22Rv1 (cell line): Measurements from ENCODE around the gene BCL2L11.

Source experiments
- ZFX ChIP-seq: fragments of 450-650 bp; IDR thresholded peaks from 2 replicates; pipeline ENCODE4 v1.6.1; 2017; ENCODE audit warnings: antibody characterized with exemption, borderline replicate concordance
- TF ChIP-seq, protein P1 (sequence below): fragments of 450-650 bp; IDR thresholded peaks from 2 replicates; pipeline ENCODE4 v1.5.1; 2017; ENCODE audit warnings: mild to moderate bottlenecking

GRCh38 chr2:111140815-111141214 is 20.1 kb downstream of the BCL2L11 start:
- TF ChIP-seq, protein P1, sequence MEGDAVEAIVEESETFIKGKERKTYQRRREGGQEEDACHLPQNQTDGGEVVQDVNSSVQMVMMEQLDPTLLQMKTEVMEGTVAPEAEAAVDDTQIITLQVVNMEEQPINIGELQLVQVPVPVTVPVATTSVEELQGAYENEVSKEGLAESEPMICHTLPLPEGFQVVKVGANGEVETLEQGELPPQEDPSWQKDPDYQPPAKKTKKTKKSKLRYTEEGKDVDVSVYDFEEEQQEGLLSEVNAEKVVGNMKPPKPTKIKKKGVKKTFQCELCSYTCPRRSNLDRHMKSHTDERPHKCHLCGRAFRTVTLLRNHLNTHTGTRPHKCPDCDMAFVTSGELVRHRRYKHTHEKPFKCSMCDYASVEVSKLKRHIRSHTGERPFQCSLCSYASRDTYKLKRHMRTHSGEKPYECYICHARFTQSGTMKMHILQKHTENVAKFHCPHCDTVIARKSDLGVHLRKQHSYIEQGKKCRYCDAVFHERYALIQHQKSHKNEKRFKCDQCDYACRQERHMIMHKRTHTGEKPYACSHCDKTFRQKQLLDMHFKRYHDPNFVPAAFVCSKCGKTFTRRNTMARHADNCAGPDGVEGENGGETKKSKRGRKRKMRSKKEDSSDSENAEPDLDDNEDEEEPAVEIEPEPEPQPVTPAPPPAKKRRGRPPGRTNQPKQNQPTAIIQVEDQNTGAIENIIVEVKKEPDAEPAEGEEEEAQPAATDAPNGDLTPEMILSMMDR = no peak
- TF ChIP-seq ZFX = no peak
